Neural cell (in vitro differentiated cells): ENCODE measurements around the gene SAMD10. TPM values are rescaled to one million over a fixed set of nuclear protein-coding genes. Genes with fewer than 3 reads are reported as not detected.
A peak's percentile ranks its signal among the peaks of the same experiment; 100 is the strongest.

Experiments
- H2AFZ ChIP-seq: fragments of 200-600, 300-800 bp; sonication (generic), shearing (Covaris generic); 2 replicates; pipeline ENCODE4 v1.6.0; 2014; ENCODE audit warnings: low read depth, mild to moderate bottlenecking, antibody characterized with exemption, low read length, moderate library complexity
- H3F3A ChIP-seq: fragments of 200-600 bp; shearing (Covaris generic); 2 replicates; pipeline ENCODE4 v1.6.1; 2016; ENCODE audit warnings: mild to moderate bottlenecking, moderate library complexity, mixed read lengths, antibody characterized with exemption, low read length; ENCODE audit not compliant: insufficient read depth, poor library complexity, severe bottlenecking
- H3K27ac ChIP-seq: fragments of 200-600, 300-800 bp; sonication (generic), shearing (Covaris generic); 2 replicates; pipeline ENCODE4 v1.5.1; 2014; ENCODE audit warnings: mild to moderate bottlenecking, low read length, moderate library complexity
- H3K27me3 ChIP-seq: fragments of 300-800, 200-600 bp; sonication (generic), shearing (Covaris generic); 2 replicates; pipeline ENCODE4 v1.6.0; 2014; ENCODE audit warnings: mild to moderate bottlenecking, low read depth, low read length, moderate library complexity; ENCODE audit not compliant: insufficient read depth
- H3K36me3 ChIP-seq: fragments of 300-800, 200-600 bp; sonication (generic), shearing (Covaris generic); 2 replicates; pipeline ENCODE4 v1.5.1; 2014; ENCODE audit warnings: mild to moderate bottlenecking, antibody characterized with exemption, low read length, moderate library complexity; ENCODE audit not compliant: insufficient read depth
- H3K4me2 ChIP-seq: fragments of 300-800, 200-600 bp; sonication (generic), shearing (Covaris generic); 2 replicates; pipeline ENCODE4 v1.6.0; 2014; ENCODE audit warnings: mild to moderate bottlenecking, low read length
- H3K4me3 ChIP-seq: fragments of 300-800, 200-600 bp; sonication (generic), shearing (Covaris generic); 2 replicates; pipeline ENCODE4 v1.5.1; 2014; ENCODE audit warnings: mild to moderate bottlenecking, low read length, moderate library complexity
- H3K79me2 ChIP-seq: fragments of 200-600 bp; shearing (Covaris generic); replicated peaks from 2 replicates; pipeline ENCODE4 v1.6.0; 2014; ENCODE audit warnings: mild to moderate bottlenecking, low read length, moderate library complexity; ENCODE audit not compliant: insufficient read depth
- H3K9ac ChIP-seq: fragments of 300-800, 200-600 bp; sonication (generic), shearing (Covaris generic); 2 replicates; pipeline ENCODE4 v1.6.1; 2016; ENCODE audit warnings: mild to moderate bottlenecking, low read length, mixed read lengths
- H3K9me2 ChIP-seq: fragments of 200-600 bp; shearing (Covaris generic); 2 replicates; pipeline ENCODE4 v1.6.1; 2016; ENCODE audit warnings: mild to moderate bottlenecking, low read length, mixed read lengths; ENCODE audit not compliant: insufficient read depth
- H3K9me3 ChIP-seq: fragments of 200-600, 300-800 bp; sonication (generic), shearing (Covaris generic); 2 replicates; pipeline ENCODE4 v1.6.1; 2016; ENCODE audit warnings: mild to moderate bottlenecking, mixed run types, low read length, moderate library complexity, mixed read lengths
- H4K20me1 ChIP-seq: fragments of 200-600 bp; shearing (Covaris generic); 2 replicates; pipeline ENCODE4 v1.6.1; 2016; ENCODE audit warnings: mild to moderate bottlenecking, mixed run types; ENCODE audit not compliant: insufficient read depth
- EP300 ChIP-seq: fragments of 450-650 bp; conservative IDR thresholded peaks from 2 replicates; pipeline ENCODE4 v1.6.1; 2014; ENCODE audit warnings: antibody characterized with exemption, mild to moderate bottlenecking, moderate library complexity; ENCODE audit not compliant: poor library complexity, severe bottlenecking
- EZH2 ChIP-seq: fragments of 200-600, 300-800 bp; shearing (Covaris generic), sonication (generic); IDR thresholded peaks from 2 replicates; pipeline ENCODE4 v1.6.1; 2014; ENCODE audit warnings: antibody characterized with exemption, low read length, borderline replicate concordance, mild to moderate bottlenecking; ENCODE audit not compliant: insufficient read depth, poor library complexity, severe bottlenecking
- MXI1 ChIP-seq: fragments of 450-650 bp; conservative IDR thresholded peaks from 2 replicates; pipeline ENCODE4 v1.6.1; 2014; ENCODE audit warnings: antibody characterized with exemption, mild to moderate bottlenecking; ENCODE audit not compliant: poor library complexity, severe bottlenecking
- POLR2AphosphoS5 ChIP-seq: IDR thresholded peaks from 2 replicates; pipeline ENCODE4 v1.6.1; 2012
- RAD21 ChIP-seq: fragments of 450-650 bp; conservative IDR thresholded peaks from 2 replicates; pipeline ENCODE4 v1.6.1; 2014; ENCODE audit warnings: antibody characterized with exemption, mild to moderate bottlenecking, moderate library complexity
- SMC3 ChIP-seq: fragments of 450-650 bp; conservative IDR thresholded peaks from 2 replicates; pipeline ENCODE4 v1.6.1; 2014; ENCODE audit warnings: antibody characterized with exemption, mild to moderate bottlenecking, moderate library complexity; ENCODE audit not compliant: poor library complexity
- TAF1 ChIP-seq: IDR thresholded peaks from 2 replicates; pipeline ENCODE4 v1.6.1; 2012; ENCODE audit warnings: low read depth
- polyA plus RNA-seq: library from polyadenylated mRNA; depleted of rRNA; stranded (reverse); fragments of >200 nt; gene quantifications from 2 replicates; pipeline ENCODE4 v1.2.3, GENCODE V29; 2014
- TF ChIP-seq, protein P1 (sequence below): IDR thresholded peaks from 2 replicates; pipeline ENCODE4 v1.6.1; 2012; ENCODE audit warnings: borderline replicate concordance
- TF ChIP-seq, protein P2 (sequence below): fragments of 450-650 bp; IDR thresholded peaks from 2 replicates; pipeline ENCODE4 v1.5.1; 2014; ENCODE audit warnings: antibody characterized with exemption, mild to moderate bottlenecking, moderate library complexity; ENCODE audit not compliant: poor library complexity, severe bottlenecking

SAMD10 gene
- polyA plus RNA-seq, 1 donor from 2014 or later = 23.3 TPM

DNA sequence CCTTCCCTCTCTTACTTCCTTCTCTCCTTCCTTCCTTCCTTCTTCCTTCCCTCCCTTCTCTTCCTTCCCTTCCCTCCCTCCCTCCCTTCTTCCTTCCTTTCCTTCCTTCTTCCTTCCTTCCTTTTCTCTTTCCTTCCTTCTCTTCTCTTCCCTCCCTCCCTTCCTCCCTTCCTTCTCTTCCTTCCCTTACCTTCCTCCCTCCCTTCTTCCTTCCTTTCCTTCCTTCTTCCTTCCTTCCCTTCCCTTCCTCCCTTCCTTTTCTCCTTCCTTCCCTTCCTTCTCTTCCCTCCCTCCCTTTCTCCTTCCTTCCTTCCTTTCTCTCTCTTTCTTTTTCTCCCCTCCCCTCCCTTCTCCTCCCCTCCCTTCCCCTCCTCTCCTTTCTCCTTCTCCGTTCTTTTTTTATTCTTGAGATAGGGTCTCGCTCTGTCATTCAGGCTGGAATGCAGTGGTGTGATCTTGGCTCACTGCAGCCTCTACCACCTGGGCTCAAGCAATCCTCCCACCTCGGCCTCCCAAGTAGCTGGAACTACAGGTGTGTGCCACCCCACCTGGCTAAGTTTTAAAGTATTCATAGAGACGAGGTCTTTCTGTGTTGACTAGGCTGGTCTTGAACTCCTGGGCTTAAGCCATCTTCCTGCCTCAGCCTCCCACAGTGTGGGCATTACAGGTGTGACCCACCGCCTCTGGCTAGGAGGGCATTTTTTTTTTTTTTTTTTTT lies 8.6 kb downstream of the SAMD10 start:
- TF ChIP-seq POLR2AphosphoS5 (no peak), EZH2 (no peak), MXI1 (no peak), TAF1 (no peak), RAD21 (no peak), EP300 (no peak)
- TF ChIP-seq, protein P1, sequence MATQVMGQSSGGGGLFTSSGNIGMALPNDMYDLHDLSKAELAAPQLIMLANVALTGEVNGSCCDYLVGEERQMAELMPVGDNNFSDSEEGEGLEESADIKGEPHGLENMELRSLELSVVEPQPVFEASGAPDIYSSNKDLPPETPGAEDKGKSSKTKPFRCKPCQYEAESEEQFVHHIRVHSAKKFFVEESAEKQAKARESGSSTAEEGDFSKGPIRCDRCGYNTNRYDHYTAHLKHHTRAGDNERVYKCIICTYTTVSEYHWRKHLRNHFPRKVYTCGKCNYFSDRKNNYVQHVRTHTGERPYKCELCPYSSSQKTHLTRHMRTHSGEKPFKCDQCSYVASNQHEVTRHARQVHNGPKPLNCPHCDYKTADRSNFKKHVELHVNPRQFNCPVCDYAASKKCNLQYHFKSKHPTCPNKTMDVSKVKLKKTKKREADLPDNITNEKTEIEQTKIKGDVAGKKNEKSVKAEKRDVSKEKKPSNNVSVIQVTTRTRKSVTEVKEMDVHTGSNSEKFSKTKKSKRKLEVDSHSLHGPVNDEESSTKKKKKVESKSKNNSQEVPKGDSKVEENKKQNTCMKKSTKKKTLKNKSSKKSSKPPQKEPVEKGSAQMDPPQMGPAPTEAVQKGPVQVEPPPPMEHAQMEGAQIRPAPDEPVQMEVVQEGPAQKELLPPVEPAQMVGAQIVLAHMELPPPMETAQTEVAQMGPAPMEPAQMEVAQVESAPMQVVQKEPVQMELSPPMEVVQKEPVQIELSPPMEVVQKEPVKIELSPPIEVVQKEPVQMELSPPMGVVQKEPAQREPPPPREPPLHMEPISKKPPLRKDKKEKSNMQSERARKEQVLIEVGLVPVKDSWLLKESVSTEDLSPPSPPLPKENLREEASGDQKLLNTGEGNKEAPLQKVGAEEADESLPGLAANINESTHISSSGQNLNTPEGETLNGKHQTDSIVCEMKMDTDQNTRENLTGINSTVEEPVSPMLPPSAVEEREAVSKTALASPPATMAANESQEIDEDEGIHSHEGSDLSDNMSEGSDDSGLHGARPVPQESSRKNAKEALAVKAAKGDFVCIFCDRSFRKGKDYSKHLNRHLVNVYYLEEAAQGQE = no peak
- Histone ChIP-seq H4K20me1 (no peaks in the 10 kb centered on the region), H3K79me2 (peaks cover 8% of the 10 kb centered on the region), H2AFZ (no peak overlapping the region), H3K4me2 (no peak overlapping the region), H3K9me2 (no peaks in the 10 kb centered on the region), H3F3A (no peaks in the 10 kb centered on the region), H3K9me3 (no peaks in the 10 kb centered on the region), H3K27ac (no peak overlapping the region), H3K36me3 (no peaks in the 10 kb centered on the region), H3K9ac (peak overlapping the region; percentile 83), H3K27me3 (no peaks in the 10 kb centered on the region), H3K4me3 (peak overlapping the region; percentile 71)

DNA sequence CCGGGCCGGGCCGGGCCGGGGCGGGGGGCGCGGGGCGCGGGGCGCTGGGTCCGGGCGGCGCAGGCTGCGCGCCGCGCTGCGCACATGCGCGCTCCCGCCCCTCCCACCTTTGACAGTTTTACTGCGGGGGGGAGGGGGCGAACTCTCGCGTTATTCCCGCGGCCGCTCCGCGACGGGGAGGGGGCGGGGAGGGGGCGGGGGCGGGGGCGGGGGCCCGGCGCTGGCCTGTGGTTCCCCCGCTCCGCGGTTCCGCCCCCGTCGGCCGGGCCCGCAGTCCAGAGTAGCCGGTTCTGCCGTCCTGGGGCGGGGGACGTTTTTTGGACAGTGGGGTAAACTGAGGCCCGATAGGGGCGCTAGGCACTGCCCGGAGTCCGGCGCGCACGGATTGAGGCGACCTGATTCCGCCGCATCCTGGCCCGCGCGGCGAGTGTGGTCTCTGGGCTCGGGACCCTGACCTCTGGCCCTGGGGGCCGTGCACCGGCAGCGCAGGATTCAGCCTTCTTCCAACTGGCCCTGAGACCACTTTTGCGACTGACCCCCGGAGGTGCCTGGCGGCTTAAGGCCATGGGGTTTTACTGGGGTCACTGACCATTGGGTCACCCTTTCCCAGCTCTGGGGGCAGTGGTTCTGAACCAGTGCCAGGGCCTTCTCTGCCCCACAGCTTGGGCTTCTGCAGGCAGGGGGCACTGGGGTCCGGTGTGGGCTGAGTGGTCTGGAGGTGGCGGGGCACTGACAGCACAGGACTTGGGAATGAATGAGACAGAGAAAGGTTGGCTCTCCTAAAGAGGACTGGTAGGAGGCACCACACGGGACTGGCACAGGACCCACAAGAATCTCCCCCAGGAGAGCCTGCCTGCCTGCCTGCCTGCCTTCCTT lies 9.4 kb downstream of the SAMD10 start, which contains the start of gene ZNF512B:
ZNF512B (minus strand) TSS at position 93 of the 876 bp plus-strand sequence. CDS start 1,980 bp downstream, outside the sequence.
- no peaks in the 10 kb centered on the region for H3K36me3 ChIP-seq
- no peaks in the 10 kb centered on the region for H3K9me3 ChIP-seq
- peak within 1 kb of the TSS; percentile 1 for H2AFZ ChIP-seq
- peak within 1 kb of the TSS; percentile 84 for H3K4me3 ChIP-seq
- TF ChIP-seq MXI1 (no peak), RAD21 (no peak), SMC3 (no peak), POLR2AphosphoS5 (peak; percentile 56), EP300 (no peak), TAF1 (no peak)
- TF ChIP-seq, protein P1 = no peak
- TF ChIP-seq, protein P2, sequence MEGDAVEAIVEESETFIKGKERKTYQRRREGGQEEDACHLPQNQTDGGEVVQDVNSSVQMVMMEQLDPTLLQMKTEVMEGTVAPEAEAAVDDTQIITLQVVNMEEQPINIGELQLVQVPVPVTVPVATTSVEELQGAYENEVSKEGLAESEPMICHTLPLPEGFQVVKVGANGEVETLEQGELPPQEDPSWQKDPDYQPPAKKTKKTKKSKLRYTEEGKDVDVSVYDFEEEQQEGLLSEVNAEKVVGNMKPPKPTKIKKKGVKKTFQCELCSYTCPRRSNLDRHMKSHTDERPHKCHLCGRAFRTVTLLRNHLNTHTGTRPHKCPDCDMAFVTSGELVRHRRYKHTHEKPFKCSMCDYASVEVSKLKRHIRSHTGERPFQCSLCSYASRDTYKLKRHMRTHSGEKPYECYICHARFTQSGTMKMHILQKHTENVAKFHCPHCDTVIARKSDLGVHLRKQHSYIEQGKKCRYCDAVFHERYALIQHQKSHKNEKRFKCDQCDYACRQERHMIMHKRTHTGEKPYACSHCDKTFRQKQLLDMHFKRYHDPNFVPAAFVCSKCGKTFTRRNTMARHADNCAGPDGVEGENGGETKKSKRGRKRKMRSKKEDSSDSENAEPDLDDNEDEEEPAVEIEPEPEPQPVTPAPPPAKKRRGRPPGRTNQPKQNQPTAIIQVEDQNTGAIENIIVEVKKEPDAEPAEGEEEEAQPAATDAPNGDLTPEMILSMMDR = no peak
- H3K79me2 ChIP-seq = peaks cover 8% of the 10 kb centered on the region
- peak within 1 kb of the TSS; percentile 88 for H3K4me2 ChIP-seq
- peak within 1 kb of the TSS; percentile 44 for H3K27ac ChIP-seq
- H3K9me2 ChIP-seq = no peaks in the 10 kb centered on the region
- H3K27me3 ChIP-seq = no peaks in the 10 kb centered on the region
- no peaks in the 10 kb centered on the region for H4K20me1 ChIP-seq
- peak within 1 kb of the TSS; percentile 90 for H3K9ac ChIP-seq
- H3F3A ChIP-seq = no peaks in the 10 kb centered on the region
